T-helper 1 cell treated with Interleukin-12 subunit alpha and Interleukin-12 subunit beta and Interleukin-4 antibody, amounts not matched to agents 30 μg/mL and 1 μg/mL, for 36 hours (primary cell): ENCODE data around the gene OR2J2.
"Not testable (repeated sequence)": the region's sequence is repeated elsewhere in the genome, so short reads cannot be mapped to it uniquely, and the experiment has no call there.

Source experiments
- H3K27ac Mint-ChIP-seq: one replicate; pipeline ENCODE4 v1.8.0; 2021; ENCODE audit warnings: mild to moderate bottlenecking, mixed read lengths
- H3K27me3 Mint-ChIP-seq: one replicate; pipeline ENCODE4 v1.8.0; 2021; ENCODE audit warnings: low read depth, mixed read lengths
- H3K36me3 Mint-ChIP-seq: one replicate; pipeline ENCODE4 v1.8.0; 2021; ENCODE audit warnings: low read depth, mixed read lengths
- H3K4me1 Mint-ChIP-seq: one replicate; pipeline ENCODE4 v1.8.0; 2021; ENCODE audit warnings: low read depth, mixed read lengths
- H3K4me3 Mint-ChIP-seq: one replicate; pipeline ENCODE4 v1.8.0; 2021; ENCODE audit warnings: mild to moderate bottlenecking, moderate library complexity, mixed read lengths
- H3K9me3 Mint-ChIP-seq: one replicate; pipeline ENCODE4 v1.8.0; 2021; ENCODE audit warnings: mixed read lengths

The OR2J2 gene

DNA sequence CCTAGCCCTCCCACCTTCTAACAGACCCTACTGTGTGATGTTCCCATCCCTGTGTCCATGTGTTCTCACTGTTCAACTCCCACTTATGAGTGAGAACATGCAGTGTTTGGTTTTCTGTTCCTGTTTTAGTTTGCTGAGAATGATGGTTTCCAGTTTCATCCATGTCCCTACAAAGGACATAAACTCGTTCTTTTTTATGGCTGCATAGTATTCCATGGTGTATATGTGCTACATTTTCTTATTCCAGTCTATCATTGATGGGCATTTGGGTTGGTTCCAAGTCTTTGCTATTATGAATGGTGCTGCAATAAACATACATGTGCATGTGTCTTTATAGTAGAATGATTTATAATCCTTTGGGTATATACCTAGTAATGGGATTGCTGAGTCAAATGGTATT lies 18.0 kb downstream of the OR2J2 start:
- not testable (repeated sequence) for H3K27me3 Mint-ChIP-seq, H3K36me3 Mint-ChIP-seq, H3K4me1 Mint-ChIP-seq, H3K27ac Mint-ChIP-seq, H3K4me3 Mint-ChIP-seq
- H3K9me3 Mint-ChIP-seq, result peaks cover 21% of the 10 kb centered on the region

DNA sequence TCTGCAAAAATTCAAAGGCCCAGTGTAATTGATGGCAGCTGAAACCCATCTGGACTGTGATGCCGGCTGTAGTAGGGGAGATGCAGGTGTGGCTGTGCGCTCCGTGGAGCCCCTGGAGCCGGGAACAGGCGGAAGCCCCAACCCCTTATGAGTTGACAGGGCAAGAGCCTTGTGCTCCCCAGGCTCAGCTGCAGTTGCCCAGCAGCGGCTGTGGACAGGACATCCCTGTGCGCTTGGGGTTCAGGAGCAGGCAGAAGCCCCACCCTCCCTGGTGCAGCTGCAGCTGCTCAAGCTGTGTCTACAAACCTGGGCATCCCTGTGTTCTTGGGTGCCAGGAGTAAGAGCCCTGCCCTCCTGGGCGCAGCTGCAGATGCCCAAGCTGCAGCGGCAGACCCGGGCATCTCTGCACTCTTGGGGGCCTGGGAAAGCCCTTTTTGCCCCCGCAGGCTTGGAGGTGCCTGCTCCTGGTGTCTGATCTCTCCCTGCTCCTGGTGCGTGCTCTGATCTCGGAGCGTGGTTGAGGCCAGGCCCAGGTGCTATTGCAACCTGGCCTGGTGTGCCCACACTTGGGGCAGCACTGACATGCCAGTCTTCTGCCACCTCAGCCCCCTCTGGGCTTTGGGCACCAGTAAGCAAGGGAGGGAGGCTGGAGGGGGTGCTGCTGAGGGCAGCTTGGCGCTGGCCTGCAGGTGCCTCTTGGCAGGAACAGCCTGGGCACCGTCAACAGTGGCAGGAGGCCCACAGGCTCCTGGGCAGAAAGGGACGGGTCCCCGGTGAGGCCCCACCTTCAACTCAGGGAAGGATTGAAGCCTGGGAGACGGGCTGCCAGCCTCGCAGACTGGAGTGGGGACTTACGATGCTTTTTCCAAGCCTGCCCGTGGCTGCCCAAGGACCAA lies 30.3 kb downstream of the OR2J2 start:
- Mint-ChIP-seq H3K36me3 (no peaks in the 10 kb centered on the region), H3K27me3 (no peaks in the 10 kb centered on the region), H3K27ac (no peak overlapping the region), H3K4me3 (no peak overlapping the region), H3K4me1 (peaks cover 5% of the 10 kb centered on the region), H3K9me3 (no peaks in the 10 kb centered on the region)

GRCh38 chr6:29201966-29202365 lies 31.3 kb downstream of the OR2J2 start:
- Mint-ChIP-seq H3K4me1 (peaks cover 5% of the 10 kb centered on the region), H3K4me3 (no peak overlapping the region), H3K9me3 (no peaks in the 10 kb centered on the region), H3K27me3 (no peaks in the 10 kb centered on the region), H3K36me3 (no peaks in the 10 kb centered on the region), H3K27ac (no peak overlapping the region)

DNA sequence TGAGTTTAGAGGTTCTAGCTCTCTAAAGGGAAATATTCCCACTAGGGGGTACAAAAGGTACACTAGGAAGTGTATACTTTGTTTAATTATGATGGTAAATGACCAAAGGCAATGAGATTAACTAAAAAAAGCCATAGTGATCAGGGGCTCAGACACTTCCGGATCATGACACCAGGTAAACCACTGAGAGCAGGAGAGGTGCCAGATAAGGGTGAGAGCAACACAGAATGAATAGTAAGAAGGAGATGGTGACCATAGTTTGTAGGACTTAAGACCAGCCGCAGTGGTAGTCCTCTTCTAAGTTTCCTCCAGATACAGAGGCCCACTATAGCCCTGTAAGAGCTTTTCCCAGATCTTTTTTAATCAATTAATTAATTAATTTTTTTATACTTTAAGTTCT lies 40.8 kb downstream of the OR2J2 start:
- no peak overlapping the region for H3K27ac Mint-ChIP-seq

GRCh38 chr6:29216528-29216927 lies 45.8 kb downstream of the OR2J2 start:
- H3K27ac Mint-ChIP-seq, result no peak overlapping the region
- peaks cover 11% of the 10 kb centered on the region for H3K27me3 Mint-ChIP-seq
- no peak overlapping the region for H3K4me3 Mint-ChIP-seq

More for the DNA sequence above, 40.8 kb downstream of the OR2J2 start:
- no peaks in the 10 kb centered on the region for H3K9me3 Mint-ChIP-seq
- H3K27me3 Mint-ChIP-seq, result peaks cover 11% of the 10 kb centered on the region
- H3K36me3 Mint-ChIP-seq, result no peaks in the 10 kb centered on the region
- no peaks in the 10 kb centered on the region for H3K4me1 Mint-ChIP-seq
- no peak overlapping the region for H3K4me3 Mint-ChIP-seq

DNA sequence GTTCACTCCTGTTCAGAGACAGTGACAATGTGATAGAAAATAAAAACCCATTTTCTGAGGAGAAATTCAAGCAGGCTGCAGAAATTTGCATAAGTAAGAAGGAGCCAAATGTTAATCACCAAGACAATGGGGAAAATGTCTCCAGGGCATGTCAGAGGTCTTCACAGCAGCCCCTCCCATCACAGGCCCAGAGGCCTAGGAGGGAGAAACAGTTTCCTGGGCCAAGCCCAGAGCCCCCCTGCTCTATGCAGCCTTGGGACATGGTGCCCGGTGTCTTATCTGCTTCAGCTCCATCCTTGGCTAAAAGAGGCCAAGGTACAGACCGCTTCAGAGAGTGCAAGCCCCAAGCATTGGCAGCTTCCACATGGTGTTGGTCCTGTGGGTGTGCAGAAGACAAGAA lies 46.5 kb downstream of the OR2J2 start:
- not testable (repeated sequence) for H3K4me3 Mint-ChIP-seq, H3K9me3 Mint-ChIP-seq, H3K27ac Mint-ChIP-seq, H3K36me3 Mint-ChIP-seq, H3K4me1 Mint-ChIP-seq
- peaks cover 11% of the 10 kb centered on the region for H3K27me3 Mint-ChIP-seq

More at GRCh38 chr6:29216528-29216927, 45.8 kb downstream of the OR2J2 start:
- no peaks in the 10 kb centered on the region for H3K36me3 Mint-ChIP-seq
- H3K9me3 Mint-ChIP-seq, result no peaks in the 10 kb centered on the region
- H3K4me1 Mint-ChIP-seq, result no peaks in the 10 kb centered on the region

DNA sequence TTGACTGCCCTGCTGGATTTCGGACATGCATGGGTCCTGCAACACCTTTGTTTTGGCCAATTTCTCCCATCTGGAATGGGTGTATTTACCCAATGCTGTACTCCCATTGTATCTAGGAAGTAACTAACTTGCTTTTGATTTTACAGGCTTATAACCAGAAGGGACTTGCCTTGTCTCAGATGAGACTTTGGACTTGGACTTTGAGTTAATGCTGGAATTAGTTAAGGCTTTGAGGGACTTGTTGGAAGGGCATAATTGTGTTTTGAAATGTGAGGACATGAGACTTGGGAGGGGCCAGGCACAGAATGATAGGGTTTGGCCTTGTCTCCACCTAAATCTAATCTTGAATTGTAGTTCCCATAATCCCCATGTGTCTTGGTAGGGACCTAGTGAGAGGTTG lies 47.3 kb downstream of the OR2J2 start:
- not testable (repeated sequence) for H3K4me1 Mint-ChIP-seq, H3K27me3 Mint-ChIP-seq, H3K27ac Mint-ChIP-seq, H3K4me3 Mint-ChIP-seq, H3K9me3 Mint-ChIP-seq, H3K36me3 Mint-ChIP-seq
